Fibroblast of lung (primary cell): ENCODE results near the gene SLC25A31. TPM values are rescaled to one million over a fixed set of nuclear protein-coding genes. Genes with fewer than 3 reads are reported as not detected.

Experiments
- DNase-seq, 2 donors: peaks; one replicate each; pipeline versions ENCODE4 v3.0.0 to v3.0.0-alpha.2; 2010; ENCODE audit warnings: low read depth in 2 of 2
- H2AFZ ChIP-seq: 2 replicates; pipeline ENCODE4 v1.5.1; 2012; ENCODE audit warnings: low read length, control low read depth, inconsistent platforms
- H3K27ac ChIP-seq: 2 replicates; pipeline ENCODE4 v1.5.1; 2011; ENCODE audit warnings: low read length, control low read depth; ENCODE audit not compliant: insufficient read depth
- H3K27me3 ChIP-seq: 2 replicates; pipeline ENCODE4 v1.5.1; 2011; ENCODE audit warnings: mild to moderate bottlenecking, low read length; ENCODE audit not compliant: control insufficient read depth, insufficient read depth
- H3K36me3 ChIP-seq: 2 replicates; pipeline ENCODE4 v1.5.1; 2011; ENCODE audit warnings: low read length; ENCODE audit not compliant: control insufficient read depth, insufficient read depth
- H3K4me1 ChIP-seq: 2 replicates; pipeline ENCODE4 v1.5.1; 2011; ENCODE audit warnings: low read length; ENCODE audit not compliant: control insufficient read depth, insufficient read depth; ENCODE audit errors: extremely low read depth
- H3K4me2 ChIP-seq: 2 replicates; pipeline ENCODE4 v1.5.1; 2011; ENCODE audit warnings: low read length, control low read depth; ENCODE audit not compliant: insufficient read depth; ENCODE audit errors: extremely low read depth
- H3K4me3 ChIP-seq, 4 experiments: fragments of 200-600 bp in 1 of 4; sonication (generic) in 1 of 4; replicated peaks in 1 of 4; 2 replicates each; pipeline ENCODE4 v1.5.1; 2011 to 2016; ENCODE audit warnings: low read length in 4 of 4, low read depth in 3 of 4, mild to moderate bottlenecking in 3 of 4, control low read depth in 2 of 4, inconsistent platforms in 1 of 4, mixed read lengths in 1 of 4; ENCODE audit not compliant: insufficient read depth in 1 of 4; ENCODE audit errors: control extremely low read depth in 1 of 4
- H3K79me2 ChIP-seq: 2 replicates; pipeline ENCODE4 v1.5.1; 2012; ENCODE audit warnings: mild to moderate bottlenecking, low read length, inconsistent platforms; ENCODE audit not compliant: control insufficient read depth, insufficient read depth
- H3K9ac ChIP-seq: 2 replicates; pipeline ENCODE4 v1.5.1; 2011; ENCODE audit warnings: mild to moderate bottlenecking, low read length, control low read depth; ENCODE audit not compliant: insufficient read depth
- H3K9me3 ChIP-seq: 2 replicates; pipeline ENCODE4 v1.5.1; 2012; ENCODE audit warnings: low read depth, low read length; ENCODE audit not compliant: control insufficient read depth, insufficient read depth
- H4K20me1 ChIP-seq: 2 replicates; pipeline ENCODE4 v1.5.1; 2011; ENCODE audit warnings: low read length; ENCODE audit not compliant: control insufficient read depth, insufficient read depth; ENCODE audit errors: extremely low read depth
- CTCF ChIP-seq, 2 donors: IDR thresholded peaks in 1 of 2; conservative IDR thresholded peaks in 1 of 2; 1 replicate in 1 of 2; 2 replicates in 1 of 2; pipeline ENCODE4 v1.5.1; 2011 to 2012; ENCODE audit warnings: low read length in 2 of 2, control low read depth in 1 of 2, inconsistent platforms in 1 of 2, low read depth in 1 of 2, mild to moderate bottlenecking in 1 of 2
- EZH2 ChIP-seq: IDR thresholded peaks from 2 replicates; pipeline ENCODE4 v1.5.1; 2012; ENCODE audit warnings: low read length, control low read depth, mild to moderate bottlenecking; ENCODE audit errors: missing control alignments
- polyA plus RNA-seq, 2 donors: library from polyadenylated mRNA; depleted of rRNA in 1 of 2; stranded (reverse) in 1 of 2; unstranded in 1 of 2; fragments of >200 nt; gene quantifications; 2 replicates each; pipeline ENCODE4 v1.2.1, GENCODE V29; 2011 to 2012; ENCODE audit warnings: missing spikeins in 1 of 2
- total RNA-seq: library from RNA; depleted of rRNA; stranded (reverse); fragments of >200 nt; gene quantifications from 2 replicates; pipeline ENCODE4 v1.2.1, GENCODE V29; 2014

Gene SLC25A31
- total and polyA plus RNA-seq, 2 donors (not counting 1 experiment from before 2014, with no cell fraction given) = not detected

- no peaks in the 10 kb centered on the region for H3K4me1 ChIP-seq
- H3K9me3 ChIP-seq = no peaks in the 10 kb centered on the region
- TF ChIP-seq CTCF (conservative IDR thresholded peaks at IDR 0.05 in 1 of 2, IDR thresholded peaks at IDR 0.05 in 1 of 2; ENCODE audit: low read depth in 1 of 2, low read length in 2 of 2) (no peak), EZH2 (no peak)
These were observed 17.7 kb downstream of the SLC25A31 start for GRCh38 chr4:127747883-127748282.

GRCh38 chr4:127748957-127749356, 18.8 kb downstream of the SLC25A31 start:
- H3K4me1 ChIP-seq = no peaks in the 10 kb centered on the region
- no peaks in the 10 kb centered on the region for H3K36me3 ChIP-seq
- H3K79me2 ChIP-seq = no peaks in the 10 kb centered on the region
- no peak overlapping the region for H3K27ac ChIP-seq
- no peak overlapping the region for H3K9ac ChIP-seq
- TF ChIP-seq EZH2 (no peak), CTCF (conservative IDR thresholded peaks at IDR 0.05 in 1 of 2, IDR thresholded peaks at IDR 0.05 in 1 of 2; ENCODE audit: low read depth in 1 of 2, low read length in 2 of 2) (no peak)
- no peaks in the 10 kb centered on the region for H3K9me3 ChIP-seq
- H4K20me1 ChIP-seq = no peaks in the 10 kb centered on the region
- H2AFZ ChIP-seq = no peak overlapping the region
- no peak overlapping the region for H3K4me2 ChIP-seq
- no peaks in the 10 kb centered on the region for H3K27me3 ChIP-seq
- no peak overlapping the region for H3K4me3 ChIP-seq
- DNase-seq = no peak

More at GRCh38 chr4:127747883-127748282, 17.7 kb downstream of the SLC25A31 start:
- Histone ChIP-seq H3K36me3 (no peaks in the 10 kb centered on the region), H3K27me3 (no peaks in the 10 kb centered on the region), H4K20me1 (no peaks in the 10 kb centered on the region), H3K79me2 (no peaks in the 10 kb centered on the region), H3K4me3 (no peak overlapping the region), H3K9ac (no peak overlapping the region), H3K4me2 (no peak overlapping the region), H2AFZ (no peak overlapping the region), H3K27ac (no peak overlapping the region)
- DNase-seq = no peak

- TF ChIP-seq CTCF (conservative IDR thresholded peaks at IDR 0.05 in 1 of 2, IDR thresholded peaks at IDR 0.05 in 1 of 2; ENCODE audit: low read depth in 1 of 2, low read length in 2 of 2) (no peak), EZH2 (no peak)
- Histone ChIP-seq H3K79me2 (no peaks in the 10 kb centered on the region), H3K4me1 (no peaks in the 10 kb centered on the region), H3K9me3 (no peaks in the 10 kb centered on the region), H4K20me1 (no peaks in the 10 kb centered on the region), H3K27ac (no peak overlapping the region), H2AFZ (no peak overlapping the region), H3K9ac (no peak overlapping the region), H3K27me3 (no peaks in the 10 kb centered on the region), H3K36me3 (no peaks in the 10 kb centered on the region), H3K4me2 (no peak overlapping the region), H3K4me3 (no peak overlapping the region)
- no peak for DNase-seq
These were observed 26.7 kb downstream of the SLC25A31 start for GRCh38 chr4:127756906-127757305.
